Endothelial cell of umbilical vein (primary cell): ENCODE data around the gene SLC5A11. TPM values are rescaled to one million over a fixed set of nuclear protein-coding genes. Genes with fewer than 3 reads are reported as not detected.
A peak's percentile ranks its signal among the peaks of the same experiment; 100 is the strongest.

Experiments used
- BruUV-seq: library from RNA; stranded (reverse); fragments of 400-500 nt; replicated peaks from 2 replicates; lab custom pipeline; 2021; lab: Mats Ljungman, UMichigan
- CTCF ChIA-PET: fragments of 300-600, 350-600 bp; sonication (Branson Sonifier 250); formaldehyde crosslinking; loops from one replicate; lab custom pipeline; 2021; ENCODE audit warnings: antibody characterized with exemption, inconsistent platforms; lab: Charles Lee
- POLR2A ChIA-PET: fragments of 300-600, 350-600 bp; sonication (Branson Sonifier 250); formaldehyde crosslinking; loops from one replicate; lab custom pipeline; 2021; ENCODE audit warnings: antibody characterized with exemption, inconsistent platforms; lab: Charles Lee
- DNase-seq: peaks from one replicate; pipeline ENCODE4 v3.0.0-alpha.2; 2011; ENCODE audit warnings: low read depth, low spot score
- FAIRE-seq: peaks from 2 replicates; lab custom pipeline; 2011; peaks lifted over from hg19 to GRCh38; lab: Jason Lieb, UNC
- H2AFZ ChIP-seq: 2 replicates; pipeline ENCODE4 v1.6.0; 2012; ENCODE audit warnings: low read depth, low read length, control low read depth, inconsistent platforms
- H3K27ac ChIP-seq: 2 replicates; pipeline ENCODE4 v1.5.1; 2011; ENCODE audit warnings: low read depth, mild to moderate bottlenecking, control low read depth, low read length, moderate library complexity; ENCODE audit not compliant: insufficient read depth
- H3K27me3 ChIP-seq, 2 experiments: 2 replicates each; pipeline versions ENCODE4 v1.6.0 to v1.6.1; 2011; ENCODE audit warnings: low read length in 2 of 2, mixed read lengths in 1 of 2; ENCODE audit not compliant: control insufficient read depth in 2 of 2, insufficient read depth in 2 of 2
- H3K36me3 ChIP-seq, 2 experiments: 2 replicates in 1 of 2; 3 replicates in 1 of 2; pipeline ENCODE4 v1.5.1; 2011; ENCODE audit warnings: low read length in 2 of 2, mild to moderate bottlenecking in 1 of 2, moderate library complexity in 1 of 2; ENCODE audit not compliant: control insufficient read depth in 2 of 2, insufficient read depth in 2 of 2; ENCODE audit errors: extremely low read depth in 1 of 2
- H3K4me1 ChIP-seq: 3 replicates; pipeline ENCODE4 v1.5.1; 2011; ENCODE audit warnings: mild to moderate bottlenecking, low read length; ENCODE audit not compliant: control insufficient read depth, insufficient read depth; ENCODE audit errors: extremely low read depth
- H3K4me2 ChIP-seq: 2 replicates; pipeline ENCODE4 v1.6.1; 2011; ENCODE audit warnings: low read length, control low read depth, mixed read lengths; ENCODE audit not compliant: insufficient read depth
- H3K4me3 ChIP-seq, 3 experiments: fragments of 200-600 bp in 1 of 3; sonication (generic), shearing (Covaris generic) in 1 of 3; replicated peaks in 1 of 3; 2 replicates each; pipeline ENCODE4 v1.5.1; 2011 to 2016; ENCODE audit warnings: control low read depth in 3 of 3, low read length in 3 of 3, mild to moderate bottlenecking in 2 of 3, inconsistent platforms in 1 of 3, low read depth in 1 of 3, moderate library complexity in 1 of 3; ENCODE audit not compliant: insufficient read depth in 1 of 3
- H3K79me2 ChIP-seq: 2 replicates; pipeline ENCODE4 v1.6.0; 2012; ENCODE audit warnings: low read length, inconsistent platforms; ENCODE audit not compliant: control insufficient read depth, insufficient read depth
- H3K9ac ChIP-seq: replicated peaks from 2 replicates; pipeline ENCODE3; 2011; ENCODE audit warnings: low read length, control low read depth; ENCODE audit not compliant: insufficient read depth; ENCODE audit errors: extremely low read depth
- H3K9me1 ChIP-seq: replicated peaks from 3 replicates; pipeline ENCODE4 v1.6.0; 2011; ENCODE audit warnings: mild to moderate bottlenecking, low read length; ENCODE audit not compliant: control insufficient read depth, insufficient read depth; ENCODE audit errors: extremely low read depth
- H3K9me3 ChIP-seq: replicated peaks from 2 replicates; pipeline ENCODE4 v1.5.1; 2012; ENCODE audit warnings: low read length, inconsistent platforms; ENCODE audit not compliant: control insufficient read depth, insufficient read depth
- H4K20me1 ChIP-seq: replicated peaks from 2 replicates; pipeline ENCODE3; 2011; ENCODE audit warnings: mild to moderate bottlenecking, low read length; ENCODE audit not compliant: control insufficient read depth, insufficient read depth; ENCODE audit errors: extremely low read depth
- FOS ChIP-seq: IDR thresholded peaks from 2 replicates; pipeline ENCODE4 v1.6.1; 2011; ENCODE audit warnings: mild to moderate bottlenecking, low read length, moderate library complexity, borderline replicate concordance; ENCODE audit not compliant: insufficient read depth
- GATA2 ChIP-seq: IDR thresholded peaks from 2 replicates; pipeline ENCODE4 v1.7.0; 2011; ENCODE audit warnings: low read depth, mild to moderate bottlenecking, moderate library complexity, mixed read lengths, low read length; ENCODE audit not compliant: insufficient read length, insufficient read depth
- MYC ChIP-seq: IDR thresholded peaks from one replicate; pipeline ENCODE4 v1.6.1; 2011; ENCODE audit warnings: mild to moderate bottlenecking, low read depth, low read length
- POLR2A ChIP-seq: IDR thresholded peaks from 2 replicates; pipeline ENCODE4 v1.6.1; 2012; ENCODE audit warnings: low read depth, mild to moderate bottlenecking, control low read depth, low read length
- POLR2AphosphoS5 ChIP-seq: IDR thresholded peaks from 2 replicates; pipeline ENCODE4 v1.6.1; 2012; ENCODE audit warnings: low read depth, mild to moderate bottlenecking, control low read depth, low read length, moderate library complexity; ENCODE audit not compliant: insufficient read depth
- dilution Hi-C: fragments of 300-500 bp; cut with MboI; formaldehyde crosslinking; loops from one replicate; pipeline ENCODE4 v1.15.0; 2019; ENCODE audit warnings: low sequenced_read_pairs; ENCODE audit not compliant: extremely low pct_ligation_motif_present
- intact Hi-C: fragments of 100-400 bp; cut with micrococcal nuclease; formaldehyde crosslinking; loops from one replicate; pipeline ENCODE4 v1.10.0; 2022
- polyA plus RNA-seq, 4 experiments: library from polyadenylated mRNA; depleted of rRNA in 3 of 4; stranded (reverse) in 3 of 4; unstranded in 1 of 4; fragments of >200 nt; gene quantifications; 2 replicates each; pipeline versions ENCODE4 v1.2.1 to v1.2.3, GENCODE V29; 2011 to 2012; ENCODE audit warnings: missing spikeins in 1 of 4
- total RNA-seq: library from RNA; stranded (reverse); gene quantifications from 2 replicates; pipeline ENCODE4 v1.2.3, GENCODE V29; 2021
- TF ChIP-seq, protein P1 (sequence below), 2 donors: IDR thresholded peaks; 1 replicate in 1 of 2; 2 replicates in 1 of 2; pipeline ENCODE4 v1.5.1; 2011; ENCODE audit warnings: low read length in 2 of 2, mild to moderate bottlenecking in 2 of 2, moderate library complexity in 2 of 2, control low read depth in 1 of 2, inconsistent platforms in 1 of 2, low read depth in 1 of 2; ENCODE audit not compliant: insufficient read depth in 1 of 2; ENCODE audit errors: extremely low read depth in 1 of 2

SLC5A11 gene
- total and polyA plus RNA-seq, 2 donors (not counting 3 experiments of a cell fraction or from before 2014, with no cell fraction given): 0.12 TPM; not detected in 1

DNA sequence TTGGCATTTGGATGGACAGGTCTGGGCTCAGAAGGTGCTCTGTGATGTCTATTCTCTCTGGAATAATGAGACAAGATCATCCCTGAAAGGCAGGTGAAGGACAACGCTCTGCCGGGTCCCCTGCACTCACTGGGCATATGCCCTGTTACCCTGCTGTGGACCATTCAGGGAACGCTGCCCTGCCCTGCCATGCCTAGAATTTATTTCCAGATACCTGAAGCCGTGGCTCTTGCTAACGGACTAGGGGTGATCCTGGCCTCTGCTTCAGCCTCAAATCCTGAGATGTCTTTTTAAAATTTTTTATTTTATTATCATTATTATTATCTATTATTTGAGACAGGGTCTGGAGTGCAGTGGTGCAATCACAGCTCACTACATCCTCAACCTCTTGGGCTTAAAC is 3.9 kb downstream of the SLC5A11 start:
- TF ChIP-seq GATA2: no peak
- no peak for TF ChIP-seq POLR2A
- TF ChIP-seq MYC: no peak
- TF ChIP-seq POLR2AphosphoS5: no peak
- DNase-seq: no peak
- no peaks in the 10 kb centered on the region for H3K27me3 ChIP-seq
- FAIRE-seq: no peak
- no peak overlapping the region for H2AFZ ChIP-seq
- H3K27ac ChIP-seq: no peak overlapping the region
- CTCF ChIA-PET: interaction anchor here (0.7 kb wide), 1 partner anchor 9 kb away, joined by 3 read pairs; no protein-coding TSS in a partner anchor
- no peaks in the 10 kb centered on the region for H3K79me2 ChIP-seq
- intact Hi-C loops: loop anchor here (10.0 kb wide), 1 partner anchor 195 kb away; no protein-coding TSS in a partner anchor
- no peak overlapping the region for H3K4me2 ChIP-seq
- dilution Hi-C loops: no loop called here
- H3K9ac ChIP-seq: no peak overlapping the region
- H3K4me1 ChIP-seq: peaks cover 38% of the 10 kb centered on the region
- no TSS peak for BruUV-seq
- no peaks in the 10 kb centered on the region for H3K9me3 ChIP-seq
- POLR2A ChIA-PET: no interaction called here
- no peaks in the 10 kb centered on the region for H4K20me1 ChIP-seq
- H3K36me3 ChIP-seq: no peaks in the 10 kb centered on the region
- no peak overlapping the region for H3K4me3 ChIP-seq
- H3K9me1 ChIP-seq: no peaks in the 10 kb centered on the region

DNA sequence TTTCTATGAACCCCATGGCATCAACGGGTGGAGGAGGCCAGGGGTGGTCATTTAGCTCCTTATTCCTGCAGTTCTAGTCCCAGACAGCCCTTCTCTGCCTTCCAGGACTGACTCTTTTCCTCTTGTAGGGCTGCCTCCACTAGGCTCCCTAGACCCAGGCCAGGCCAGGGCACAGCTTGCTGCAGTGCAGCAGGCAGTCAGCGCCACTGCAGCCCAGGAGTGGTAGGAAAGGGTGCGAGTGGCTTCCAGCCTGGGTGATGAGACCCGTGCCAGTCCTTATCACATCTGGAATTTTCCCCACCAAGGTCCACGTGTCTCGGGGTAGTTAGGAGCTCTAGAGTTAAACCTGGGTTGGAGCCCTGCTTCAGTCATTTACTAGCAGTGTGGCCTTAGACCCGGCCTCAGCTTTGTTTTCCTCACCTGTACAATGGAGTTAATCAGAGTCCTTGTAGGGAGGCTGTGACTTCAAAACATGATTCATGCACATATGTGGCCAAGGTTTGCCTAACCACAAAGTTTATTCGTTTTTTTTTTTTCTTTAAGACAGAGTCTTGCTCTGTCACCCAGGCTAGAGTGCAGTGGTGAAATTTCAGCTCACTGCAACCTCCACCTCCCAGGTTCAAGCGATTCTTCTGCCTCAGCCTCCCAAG is 4.7 kb downstream of the SLC5A11 start:
- Histone ChIP-seq H4K20me1 (no peaks in the 10 kb centered on the region), H3K9me1 (no peaks in the 10 kb centered on the region), H3K9me3 (no peaks in the 10 kb centered on the region), H3K27ac (no peak overlapping the region), H3K36me3 (no peaks in the 10 kb centered on the region), H3K4me2 (no peak overlapping the region), H3K4me3 (no peak overlapping the region), H3K9ac (no peak overlapping the region), H3K79me2 (no peaks in the 10 kb centered on the region), H3K27me3 (no peaks in the 10 kb centered on the region), H3K4me1 (peaks cover 36% of the 10 kb centered on the region), H2AFZ (no peak overlapping the region)
- FAIRE-seq (peak; percentile 64), DNase-seq (no peak)
- intact Hi-C loops: loop anchor here (10.0 kb wide), 1 partner anchor 194 kb away; no protein-coding TSS in a partner anchor
- ChIA-PET POLR2A (no interaction called here), CTCF (interaction anchor here (0.7 to 2.3 kb wide), 3 partner anchors 8 to 16 kb away, joined by 3 to 10 read pairs (median 4); no protein-coding TSS in a partner anchor)
- no TSS peak for BruUV-seq
- dilution Hi-C loops: no loop called here
- TF ChIP-seq, protein P1, sequence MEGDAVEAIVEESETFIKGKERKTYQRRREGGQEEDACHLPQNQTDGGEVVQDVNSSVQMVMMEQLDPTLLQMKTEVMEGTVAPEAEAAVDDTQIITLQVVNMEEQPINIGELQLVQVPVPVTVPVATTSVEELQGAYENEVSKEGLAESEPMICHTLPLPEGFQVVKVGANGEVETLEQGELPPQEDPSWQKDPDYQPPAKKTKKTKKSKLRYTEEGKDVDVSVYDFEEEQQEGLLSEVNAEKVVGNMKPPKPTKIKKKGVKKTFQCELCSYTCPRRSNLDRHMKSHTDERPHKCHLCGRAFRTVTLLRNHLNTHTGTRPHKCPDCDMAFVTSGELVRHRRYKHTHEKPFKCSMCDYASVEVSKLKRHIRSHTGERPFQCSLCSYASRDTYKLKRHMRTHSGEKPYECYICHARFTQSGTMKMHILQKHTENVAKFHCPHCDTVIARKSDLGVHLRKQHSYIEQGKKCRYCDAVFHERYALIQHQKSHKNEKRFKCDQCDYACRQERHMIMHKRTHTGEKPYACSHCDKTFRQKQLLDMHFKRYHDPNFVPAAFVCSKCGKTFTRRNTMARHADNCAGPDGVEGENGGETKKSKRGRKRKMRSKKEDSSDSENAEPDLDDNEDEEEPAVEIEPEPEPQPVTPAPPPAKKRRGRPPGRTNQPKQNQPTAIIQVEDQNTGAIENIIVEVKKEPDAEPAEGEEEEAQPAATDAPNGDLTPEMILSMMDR (IDR thresholded peaks at IDR 0.05; ENCODE audit: extremely low read depth in 1 of 2, insufficient read depth in 1 of 2, low read depth in 1 of 2, low read length in 2 of 2): no peak
- TF ChIP-seq FOS (no peak), POLR2A (no peak), GATA2 (no peak)
